ENCODE results near the gene ARHGAP6.

- no peak for TF ChIP-seq CTCF (IDR thresholded peaks at IDR 0.05)
- no peak for TF ChIP-seq POLR2A (IDR thresholded peaks at IDR 0.05)
These were observed 246.6 kb downstream of the ARHGAP6 start for GRCh38 chrX:11419102-11419501.

Measured in uterus (tissue), 2 donors.